HG03045 (cell line): ENCODE data around the gene HAGHL.

Source experiments
- ATAC-seq: cut with Tn5 transposase; IDR thresholded peaks from one replicate; pipeline ENCODE4 v1.9.1; 2021; ENCODE audit warnings: mild to moderate bottlenecking, moderate library complexity; ENCODE audit not compliant: unreplicated experiment

Gene HAGHL

DNA sequence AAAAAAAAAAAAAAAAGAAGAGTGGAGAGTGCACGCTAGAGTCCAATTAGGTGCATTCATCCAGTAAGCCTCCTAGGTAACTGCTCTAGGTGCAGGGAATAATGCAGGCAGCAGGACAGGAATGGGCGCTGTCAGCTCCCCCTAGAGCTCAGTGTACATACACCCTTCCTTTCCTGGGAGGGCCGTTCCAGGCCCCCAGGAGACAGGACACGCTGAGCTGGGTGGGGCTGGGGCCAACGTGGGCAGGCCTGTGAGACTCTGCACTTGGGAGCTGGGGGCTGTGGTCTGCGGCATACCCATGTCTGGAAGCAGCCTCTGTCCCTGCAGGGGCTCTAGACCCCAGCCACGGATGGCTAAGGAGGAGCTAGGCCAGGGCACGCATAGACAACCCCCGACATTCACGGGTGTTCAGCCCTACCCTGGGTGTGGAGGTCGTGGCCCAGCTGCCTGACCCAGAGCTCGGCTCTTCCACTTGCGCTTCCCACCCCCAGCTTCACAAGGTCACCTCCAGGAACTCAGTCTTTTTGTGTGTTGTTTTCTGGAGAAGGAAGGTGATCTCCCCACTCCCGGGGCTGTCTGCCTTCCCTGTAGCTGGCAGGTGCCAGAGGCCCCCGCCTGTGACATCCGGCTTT is 7.0 kb upstream of the HAGHL start:
- ATAC-seq: no peak

DNA sequence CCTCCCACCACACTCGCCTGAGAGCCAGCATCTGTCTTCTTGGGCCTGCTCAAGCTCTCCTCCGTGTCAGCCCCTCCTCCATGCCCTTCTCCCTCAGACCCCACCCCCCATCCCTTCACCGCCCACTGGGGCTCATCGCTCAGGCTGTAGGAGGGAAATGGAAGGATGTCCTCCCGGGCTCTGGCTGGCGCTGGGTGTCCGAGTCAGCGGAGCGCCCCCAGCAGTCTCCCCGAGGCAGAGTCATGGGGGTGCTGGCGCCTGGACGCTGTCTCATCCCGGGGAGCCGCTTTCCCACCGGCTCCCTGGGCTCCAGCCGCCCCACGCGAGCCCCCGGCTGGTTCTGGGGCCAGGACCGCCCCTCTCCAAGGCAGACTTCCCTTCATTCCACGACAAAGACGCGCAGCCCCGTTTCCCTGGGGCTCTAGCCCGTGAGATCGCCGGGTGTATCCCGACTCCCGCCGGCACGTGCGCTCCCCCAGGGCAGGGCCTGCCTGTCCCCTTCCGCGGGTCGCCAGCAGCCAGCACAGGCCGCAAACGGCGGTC is 6.4 kb upstream of the HAGHL start:
- ATAC-seq: peak; percentile 12

DNA sequence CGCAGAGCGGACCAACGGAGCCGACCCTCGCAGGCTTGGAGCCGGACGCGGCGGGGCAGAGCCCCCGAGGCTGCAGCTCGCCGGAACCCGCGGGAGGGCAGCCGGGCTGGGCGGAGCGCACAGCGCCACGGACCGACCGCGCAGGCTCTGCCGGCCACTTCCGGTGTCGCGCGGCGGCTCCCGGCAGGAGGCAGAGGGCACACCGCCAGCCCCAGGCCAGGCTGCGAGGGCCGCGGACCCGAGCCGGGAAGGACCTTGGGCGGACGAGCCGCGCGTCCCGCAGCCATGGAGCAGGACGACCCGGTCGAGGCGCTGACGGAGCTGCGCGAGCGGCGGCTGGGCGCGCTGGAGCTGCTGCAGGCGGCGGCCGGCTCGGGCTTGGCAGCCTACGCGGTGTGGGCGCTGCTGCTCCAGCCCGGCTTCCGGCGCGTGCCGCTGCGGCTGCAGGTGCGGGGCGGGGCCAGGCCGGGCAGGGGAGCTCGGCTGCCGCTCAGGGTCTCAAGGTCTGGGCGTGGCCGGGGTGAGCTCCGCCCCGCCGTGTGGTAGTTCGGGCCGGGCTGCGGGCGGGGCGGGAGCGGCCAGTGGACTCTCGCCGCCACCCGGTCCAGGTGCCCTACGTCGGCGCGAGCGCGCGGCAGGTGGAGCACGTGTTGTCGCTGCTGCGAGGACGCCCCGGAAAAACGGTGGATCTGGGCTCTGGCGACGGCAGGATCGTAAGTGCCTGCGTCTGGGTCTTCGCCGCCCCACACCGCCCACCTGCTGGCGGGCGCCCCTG is 5.7 kb upstream of the HAGHL start, which contains the start of gene ANTKMT:
Gene ANTKMT (plus strand): TSS at position 157 of the 775 bp plus-strand sequence. CDS start 129 bp downstream, at position 286.
- peak; percentile 69 for ATAC-seq

DNA sequence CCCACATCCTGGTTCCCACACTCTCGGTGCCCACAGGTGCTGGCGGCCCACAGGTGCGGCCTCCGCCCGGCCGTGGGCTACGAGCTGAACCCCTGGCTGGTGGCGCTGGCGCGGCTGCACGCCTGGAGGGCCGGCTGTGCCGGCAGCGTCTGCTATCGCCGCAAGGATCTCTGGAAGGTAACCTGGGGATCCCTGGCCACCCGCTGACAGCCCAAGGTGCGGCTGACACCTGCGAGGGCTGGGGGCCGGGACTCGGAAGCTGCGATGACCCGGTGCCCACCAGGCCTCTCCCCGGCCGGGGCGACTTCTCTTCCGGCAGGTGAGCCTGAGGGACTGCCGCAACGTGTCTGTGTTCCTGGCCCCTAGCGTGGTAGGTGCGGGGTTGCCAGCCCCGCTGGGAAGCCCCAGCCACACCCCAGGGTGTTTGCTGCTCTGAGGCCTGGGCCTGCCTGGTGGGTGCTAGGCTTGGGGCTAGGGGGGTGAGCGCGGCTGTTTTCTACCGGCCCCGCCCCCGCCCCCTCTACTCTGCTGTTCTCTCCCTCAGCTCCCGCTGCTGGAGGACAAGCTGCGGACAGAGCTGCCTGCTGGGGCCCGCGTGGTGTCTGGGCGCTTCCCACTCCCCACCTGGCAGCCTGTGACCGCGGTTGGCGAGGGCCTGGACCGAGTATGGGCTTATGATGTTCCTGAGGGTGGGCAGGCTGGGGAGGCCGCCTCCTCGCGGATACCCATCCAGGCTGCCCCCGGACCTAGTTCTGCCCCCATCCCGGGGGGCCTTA is 5.0 kb upstream of the HAGHL start:
- no peak for ATAC-seq

DNA sequence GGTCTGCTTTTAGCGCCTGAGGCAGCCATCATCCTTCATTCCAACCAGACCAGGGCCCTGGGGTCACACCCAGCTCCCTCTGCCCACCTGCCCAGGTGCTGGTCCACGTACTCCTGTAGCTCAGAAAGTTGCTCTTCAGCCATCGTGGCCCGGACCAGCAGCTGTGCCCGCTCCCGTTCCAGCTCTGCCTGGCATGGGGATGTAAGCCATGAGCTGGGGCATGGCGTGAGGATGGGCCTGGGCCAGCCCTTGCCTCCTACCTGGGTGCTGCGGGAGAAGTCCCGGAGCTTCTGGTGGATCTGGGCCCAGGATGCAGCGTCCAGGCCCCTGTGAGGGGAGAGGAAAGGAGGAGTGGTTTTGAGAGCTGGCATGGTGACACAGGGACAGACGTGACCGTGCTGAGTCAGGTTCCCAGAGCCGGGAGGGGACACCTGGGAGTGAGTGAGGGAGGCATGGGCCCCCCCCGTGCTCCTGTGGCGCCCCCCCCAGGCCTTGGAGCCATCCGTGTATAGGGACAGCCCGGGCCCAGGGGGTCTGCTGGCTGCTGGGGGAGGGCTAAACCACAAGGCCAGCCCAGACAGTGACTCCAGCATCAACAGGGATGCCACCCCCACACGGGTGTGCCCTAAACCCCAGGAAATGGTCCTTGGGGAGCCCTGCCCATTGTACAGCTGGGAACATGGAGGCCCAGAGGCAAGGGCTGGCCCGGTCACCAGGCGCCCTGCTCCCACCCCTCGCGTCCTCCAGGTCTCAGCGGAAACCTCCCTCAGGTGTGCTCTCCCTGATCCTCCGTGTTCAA is 3.9 kb upstream of the HAGHL start:
- no peak for ATAC-seq

DNA sequence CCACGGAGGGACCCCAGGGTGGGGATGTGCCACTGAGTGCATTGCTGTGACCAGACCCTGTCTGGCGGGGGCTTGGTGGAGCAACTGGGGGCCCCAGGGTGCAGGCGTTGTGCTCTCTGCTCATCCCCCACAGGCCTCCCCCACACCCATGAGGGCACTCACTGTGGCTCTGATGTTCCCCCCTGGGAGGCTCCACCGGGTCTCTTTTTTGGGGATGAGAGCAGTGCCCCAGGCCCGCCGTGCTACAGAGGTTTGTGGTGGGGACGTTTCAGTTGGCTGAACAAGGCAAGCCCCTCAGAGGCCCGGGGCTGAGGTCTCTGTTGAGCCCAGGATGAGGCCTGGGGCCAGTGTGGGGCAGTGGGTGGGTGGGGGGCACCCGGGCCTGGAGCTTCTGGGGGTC is 3.2 kb upstream of the HAGHL start:
- ATAC-seq: no peak

DNA sequence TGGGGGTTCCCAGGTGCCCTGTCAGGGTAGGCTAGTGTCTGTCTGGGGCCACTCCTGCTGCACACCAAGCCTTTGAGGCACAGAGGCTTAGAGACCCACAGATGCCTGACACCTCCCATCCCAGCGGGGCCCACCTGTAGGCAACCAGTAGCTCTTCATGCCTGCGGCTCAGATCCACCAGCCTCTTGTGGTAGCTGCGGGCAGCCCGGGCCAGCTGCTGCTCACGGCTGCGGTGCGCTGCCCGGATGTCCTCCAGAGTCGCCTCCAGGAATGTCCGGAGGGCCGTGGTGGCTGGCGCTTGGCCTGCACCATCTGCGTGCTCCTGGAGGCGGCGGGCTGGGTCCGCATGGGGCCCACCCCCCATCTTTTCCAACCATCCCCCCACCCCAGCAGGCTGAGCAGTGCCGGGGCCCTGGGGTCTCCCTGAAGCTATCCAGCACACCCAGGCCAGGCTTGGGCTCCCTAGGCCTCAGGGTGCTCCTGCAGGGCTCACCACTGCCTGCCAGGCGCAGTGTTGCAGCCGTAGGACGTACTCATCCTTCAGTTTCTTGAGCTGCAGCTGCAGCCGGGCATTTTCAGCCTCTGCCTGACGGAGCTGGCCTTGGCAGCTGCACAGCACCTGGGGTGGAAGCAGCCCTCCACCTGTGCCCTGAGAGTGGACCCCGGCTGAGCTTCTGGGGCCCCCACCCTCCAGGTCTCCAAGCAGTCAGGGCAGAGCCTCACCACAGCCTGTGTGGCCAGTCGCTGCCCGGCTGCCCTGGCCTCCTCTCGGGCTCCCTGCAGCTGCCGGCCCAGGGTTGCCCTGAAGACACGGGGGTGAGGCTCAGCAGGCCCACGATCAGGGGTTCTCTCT is 2.5 kb upstream of the HAGHL start:
- no peak for ATAC-seq

DNA sequence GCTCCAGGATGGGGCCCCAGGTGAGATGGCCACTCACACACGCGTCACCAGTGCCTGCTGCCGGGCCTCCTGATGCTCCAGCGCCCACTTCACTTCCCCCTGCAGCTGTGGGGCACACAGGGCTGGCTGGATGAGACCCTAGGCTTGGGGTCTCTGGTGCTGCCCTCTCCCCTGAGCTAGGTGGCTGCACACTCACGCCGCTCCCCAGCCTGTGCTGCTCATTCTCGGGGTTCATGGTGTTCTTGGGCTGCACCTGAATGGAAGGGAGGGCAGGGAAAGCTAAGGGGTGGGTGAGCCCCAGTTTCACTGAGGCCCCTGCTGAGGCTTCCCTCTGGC is 1.9 kb upstream of the HAGHL start:
- ATAC-seq: no peak

DNA sequence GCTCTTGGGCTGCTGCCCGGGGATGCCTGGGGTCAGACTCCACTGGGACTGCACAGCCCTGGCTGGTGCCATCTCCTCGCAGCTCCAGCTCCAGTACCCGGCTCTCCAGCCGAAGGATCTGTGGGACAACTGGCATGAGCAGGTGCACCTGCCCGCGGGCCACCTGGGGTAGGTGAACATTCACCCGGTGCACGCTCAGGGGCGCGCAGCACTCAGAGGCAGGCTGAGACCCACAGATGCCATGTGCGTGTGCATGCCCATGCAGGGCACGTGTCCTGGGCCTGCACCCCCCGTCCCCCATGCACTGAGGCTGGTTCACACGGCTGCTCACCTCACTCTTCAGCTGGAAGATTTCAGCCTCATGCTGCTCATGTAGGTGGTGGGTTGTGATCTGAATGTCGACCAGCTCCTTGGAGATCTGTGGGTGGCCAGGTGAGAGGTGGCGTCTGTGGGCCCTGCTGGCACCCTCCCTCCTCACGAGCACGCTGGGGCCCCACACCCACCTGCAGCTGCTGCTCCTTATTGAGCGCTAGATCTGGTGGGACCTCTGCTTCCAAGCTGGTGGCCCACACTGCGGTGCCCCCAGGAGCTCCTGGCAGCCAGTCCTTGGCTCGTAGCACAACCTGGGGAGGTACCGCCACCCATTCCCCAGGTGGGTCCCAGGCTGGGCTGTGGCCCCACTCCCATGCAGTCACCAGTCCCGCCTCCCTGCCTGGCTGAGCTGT is 1.3 kb upstream of the HAGHL start:
- no peak for ATAC-seq

DNA sequence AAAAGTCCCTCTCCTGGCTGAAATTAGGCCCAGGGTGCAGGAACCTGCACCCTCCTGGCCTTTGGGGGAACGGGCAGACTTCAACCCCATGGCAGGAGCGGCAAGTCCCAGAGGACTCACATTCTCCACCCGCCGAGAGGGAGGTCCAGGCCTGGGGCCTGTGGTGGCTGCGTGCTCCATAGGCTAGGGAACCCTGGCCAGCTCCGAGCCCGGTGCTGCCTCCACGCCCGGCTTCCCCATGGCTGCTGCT is 793 bp upstream of the HAGHL start:
- no peak for ATAC-seq

DNA sequence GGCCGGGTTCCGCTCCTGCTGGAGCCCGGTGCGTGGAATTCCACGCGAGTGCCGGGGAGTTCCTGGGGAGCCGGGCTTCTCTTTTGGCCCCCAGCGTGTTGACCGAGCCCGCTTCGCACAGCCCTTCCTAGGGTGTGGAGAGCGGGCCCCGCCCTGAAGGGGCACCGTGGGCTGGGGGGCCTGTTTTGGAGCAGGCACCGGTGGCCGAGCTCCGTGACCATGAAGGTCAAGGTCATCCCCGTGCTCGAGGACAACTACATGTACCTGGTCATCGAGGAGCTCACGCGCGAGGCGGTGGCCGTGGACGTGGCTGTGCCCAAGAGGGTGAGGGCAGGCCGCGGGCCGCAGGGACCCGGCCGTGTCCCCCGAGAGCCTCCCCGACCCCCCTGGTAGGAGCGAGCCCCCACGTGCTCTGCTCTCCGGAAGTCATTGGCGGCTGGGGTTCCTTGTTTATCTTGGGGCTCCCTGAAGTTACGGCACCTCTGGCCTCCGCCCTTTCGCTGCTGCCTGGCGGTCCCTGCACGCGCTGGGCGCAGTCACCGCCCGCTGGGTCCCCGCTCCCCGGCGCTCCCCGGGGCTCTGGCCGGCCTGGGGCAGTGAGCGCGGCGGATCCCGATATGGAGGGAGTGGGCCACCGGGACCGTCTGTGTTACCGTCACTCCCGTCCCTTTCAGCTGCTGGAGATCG is 528 bp downstream of the HAGHL start:
- peak; percentile 4 for ATAC-seq

DNA sequence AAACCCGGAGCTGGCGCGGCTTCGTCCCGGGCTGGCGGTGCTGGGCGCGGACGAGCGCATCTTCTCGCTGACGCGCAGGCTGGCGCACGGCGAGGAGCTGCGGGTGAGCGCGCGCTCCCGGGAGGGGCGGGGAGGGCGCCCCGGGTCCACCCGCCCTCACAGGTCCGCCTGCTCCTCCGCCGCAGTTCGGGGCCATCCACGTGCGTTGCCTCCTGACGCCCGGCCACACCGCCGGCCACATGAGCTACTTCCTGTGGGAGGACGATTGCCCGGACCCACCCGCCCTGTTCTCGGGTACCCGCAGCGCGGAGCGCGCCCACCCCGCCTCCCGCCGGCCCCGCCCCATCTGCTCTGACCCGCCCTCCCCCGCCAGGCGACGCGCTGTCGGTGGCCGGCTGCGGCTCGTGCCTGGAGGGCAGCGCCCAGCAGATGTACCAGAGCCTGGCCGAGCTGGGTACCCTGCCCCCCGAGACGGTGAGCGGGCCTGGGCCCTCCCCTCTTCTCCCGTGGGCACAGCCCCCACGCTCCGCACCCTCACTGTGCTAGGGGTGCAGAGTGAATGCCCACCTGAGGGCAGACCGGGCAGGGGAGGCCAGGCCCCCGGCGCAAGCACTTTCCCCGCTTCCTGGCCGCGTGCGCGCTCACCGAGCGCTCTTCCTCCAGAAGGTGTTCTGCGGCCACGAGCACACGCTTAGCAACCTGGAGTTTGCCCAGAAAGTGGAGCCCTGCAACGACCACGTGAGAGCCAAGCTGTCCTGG is 1.4 kb downstream of the HAGHL start:
- peak; percentile 21 for ATAC-seq

DNA sequence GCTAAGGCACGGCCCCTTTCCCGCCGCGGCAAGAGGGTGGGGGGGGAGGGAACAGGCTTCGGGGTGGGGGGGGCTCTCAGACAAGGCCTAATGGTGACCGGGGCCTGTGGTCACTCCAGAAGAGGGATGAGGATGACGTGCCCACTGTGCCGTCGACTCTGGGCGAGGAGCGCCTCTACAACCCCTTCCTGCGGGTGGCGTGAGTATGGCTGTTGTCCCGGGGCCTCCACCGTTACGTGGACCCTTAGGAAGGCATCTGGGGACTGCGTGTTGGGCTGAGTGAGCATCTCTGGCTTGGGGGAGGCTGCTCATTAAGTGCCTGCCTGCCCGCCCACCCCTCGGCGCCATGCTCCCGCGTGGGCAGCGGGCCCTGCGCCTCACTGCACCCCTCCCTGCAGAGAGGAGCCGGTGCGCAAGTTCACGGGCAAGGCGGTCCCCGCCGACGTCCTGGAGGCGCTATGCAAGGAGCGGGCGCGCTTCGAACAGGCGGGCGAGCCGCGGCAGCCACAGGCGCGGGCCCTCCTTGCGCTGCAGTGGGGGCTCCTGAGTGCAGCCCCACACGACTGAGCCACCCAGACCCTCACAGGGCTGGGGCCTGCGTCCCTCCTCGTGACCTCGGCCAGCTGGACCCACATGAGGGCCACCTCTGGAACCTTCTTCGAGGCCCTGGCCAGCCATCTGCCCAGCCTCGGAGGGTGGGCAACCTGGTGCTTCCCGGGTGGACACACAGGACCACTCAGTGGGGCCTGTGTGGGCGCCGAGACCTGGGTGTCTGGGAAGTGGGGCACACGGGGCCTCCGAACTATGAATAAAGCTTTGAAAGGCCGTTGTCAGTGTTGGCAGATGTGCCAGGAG is 2.2 kb downstream of the HAGHL start:
- ATAC-seq: no peak

DNA sequence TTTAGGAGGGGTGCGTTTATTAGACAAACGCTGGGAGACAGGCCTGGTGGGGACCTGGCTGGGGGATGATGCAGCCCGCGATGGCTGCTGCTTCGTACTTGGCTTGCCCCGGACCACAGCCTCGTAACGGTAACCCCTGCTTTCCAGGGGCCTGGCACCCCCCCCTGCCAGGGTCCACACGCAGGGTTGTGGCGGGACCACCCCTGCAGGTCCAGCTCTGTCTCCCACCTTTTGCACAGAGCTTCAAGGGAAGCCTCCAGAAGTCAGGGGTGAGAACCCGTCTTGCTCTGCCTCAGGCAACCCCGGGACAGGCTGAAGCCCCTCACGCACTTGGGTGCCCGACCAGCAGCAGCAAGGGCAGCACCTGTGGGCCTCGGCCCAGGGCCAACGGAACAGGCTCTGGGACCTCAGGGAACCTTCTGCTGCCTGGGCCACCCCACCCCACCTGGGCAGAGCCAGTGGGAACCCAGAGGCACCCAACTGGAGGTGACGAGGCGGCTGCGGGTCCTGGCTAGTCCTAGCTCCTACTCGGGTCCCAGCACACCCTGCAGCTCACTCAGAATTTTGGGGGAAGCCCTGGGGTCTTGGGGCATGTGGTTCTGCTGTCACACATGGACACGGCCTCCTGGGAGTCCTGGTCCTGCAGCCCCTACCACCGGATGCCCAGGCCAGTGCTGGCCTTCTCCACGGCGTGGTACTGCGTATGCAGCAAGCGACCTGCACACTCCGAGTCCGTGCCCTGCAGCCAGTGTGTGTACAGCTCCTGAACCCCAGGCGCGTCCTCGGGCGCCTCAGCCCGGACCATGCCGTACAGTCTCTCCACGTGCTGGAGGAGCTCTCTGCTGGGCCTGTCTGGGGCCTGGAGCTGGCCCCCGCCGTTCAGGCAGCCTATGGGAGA is 3.1 kb downstream of the HAGHL start:
- no peak for ATAC-seq

DNA sequence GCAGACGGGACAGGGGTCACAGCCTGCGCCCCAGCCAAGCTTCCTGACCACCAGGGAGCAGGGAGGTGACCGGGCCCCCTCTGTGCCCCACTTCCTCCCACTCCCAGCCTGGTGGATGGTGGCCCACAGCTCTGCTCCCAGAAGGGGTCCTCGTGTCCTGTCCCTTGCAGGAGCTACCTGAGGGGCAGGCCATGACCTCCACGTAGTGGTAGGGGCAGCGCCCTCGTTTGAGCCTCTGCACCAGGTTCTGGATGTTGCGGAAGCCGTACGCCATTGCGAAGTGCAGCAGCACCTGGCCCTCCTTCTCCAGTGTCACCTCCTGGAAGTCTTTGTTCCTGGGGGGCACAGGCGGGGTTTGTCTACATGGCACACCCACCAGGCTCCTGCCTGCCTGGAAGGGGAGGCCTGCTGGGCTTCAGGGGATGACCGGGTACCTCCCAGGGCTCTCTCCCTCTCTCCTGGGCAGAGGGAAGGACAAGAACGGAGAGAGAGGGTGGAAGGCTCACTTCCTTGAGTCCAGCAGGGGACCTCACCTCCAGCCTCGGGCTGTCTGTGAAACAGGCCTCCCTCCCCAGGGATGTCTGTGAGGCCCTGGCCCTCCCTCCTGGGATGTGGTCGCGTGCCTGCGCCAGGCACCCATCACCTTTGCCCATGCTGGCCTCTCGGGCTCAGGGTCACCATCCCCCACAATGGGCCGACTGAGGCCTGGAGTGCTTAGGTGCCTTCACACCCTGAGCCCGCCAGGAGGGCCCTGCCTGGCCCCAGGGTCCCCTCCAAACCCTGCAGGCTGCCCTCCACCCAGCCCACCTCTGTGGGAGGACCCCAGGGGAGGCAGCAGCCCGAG is 4.0 kb downstream of the HAGHL start:
- no peak for ATAC-seq
